HepG2 (cell line): Measurements from ENCODE around the gene DNM1.

Source experiments
- ATF1 ChIP-seq: IDR thresholded peaks from 2 replicates; pipeline ENCODE4 v1.6.1; 2016; ENCODE audit warnings: mild to moderate bottlenecking, control low read depth
- CTCF ChIP-seq: sonication (generic); formaldehyde crosslinking; IDR thresholded peaks from 2 replicates; pipeline ENCODE4 v1.5.0; 2020; ENCODE audit warnings: mild to moderate bottlenecking, missing genetic modification reagents, moderate library complexity
- ETV6 ChIP-seq: sonication (generic); formaldehyde crosslinking; conservative IDR thresholded peaks from 2 replicates; pipeline ENCODE4 v1.4.0; 2020; ENCODE audit warnings: missing genetic modification reagents
- NR2C2 ChIP-seq: sonication (generic); formaldehyde crosslinking; IDR thresholded peaks from 2 replicates; pipeline ENCODE4 v1.4.0; 2020; ENCODE audit warnings: missing genetic modification reagents, mild to moderate bottlenecking, moderate library complexity, borderline replicate concordance
- PRPF4 ChIP-seq: fragments of 200-400 bp; formaldehyde crosslinking; IDR thresholded peaks from 2 replicates; pipeline ENCODE4 v1.6.1; 2016; ENCODE audit warnings: low read length, low read depth; ENCODE audit not compliant: poor library complexity, severe bottlenecking
- REST ChIP-seq, 2 experiments: IDR thresholded peaks; 2 replicates each; pipeline ENCODE4 v1.6.1; 2011 to 2012; ENCODE audit warnings: low read length in 2 of 2, borderline replicate concordance in 1 of 2, low read depth in 1 of 2, mild to moderate bottlenecking in 1 of 2, moderate library complexity in 1 of 2
- SETDB1 ChIP-seq: sonication (generic); formaldehyde crosslinking; IDR thresholded peaks from 2 replicates; pipeline ENCODE4 v1.5.1; 2020; ENCODE audit warnings: missing genetic modification reagents, mild to moderate bottlenecking, borderline replicate concordance
- ZBTB49 ChIP-seq: sonication (generic); formaldehyde crosslinking; IDR thresholded peaks from 2 replicates; pipeline ENCODE4 v1.4.0; 2020; ENCODE audit warnings: missing genetic modification reagents, borderline replicate concordance
- ZNF558 ChIP-seq: sonication (generic); formaldehyde crosslinking; IDR thresholded peaks from 2 replicates; pipeline ENCODE4 v1.9.0; 2022; ENCODE audit warnings: mild to moderate bottlenecking, missing genetic modification reagents, borderline replicate concordance

- TF ChIP-seq CTCF (CRISPR knock-in tag) (no peak), ZBTB49 (no peak), SETDB1 (CRISPR knock-in tag) (no peak), REST (IDR thresholded peaks at IDR 0.05; ENCODE audit: borderline replicate concordance in 1 of 2, low read depth in 1 of 2, low read length in 2 of 2) (no peak), NR2C2 (CRISPR knock-in tag) (no peak), ZNF558 (CRISPR knock-in tag) (no peak), PRPF4 (no peak), ATF1 (CRISPR knock-in tag) (no peak), ETV6 (no peak)
These were observed 89.9 kb downstream of the DNM1 start for GRCh38 chr9:128293091-128293490.
